Measurements from ENCODE around the gene GPX6.

DNA sequence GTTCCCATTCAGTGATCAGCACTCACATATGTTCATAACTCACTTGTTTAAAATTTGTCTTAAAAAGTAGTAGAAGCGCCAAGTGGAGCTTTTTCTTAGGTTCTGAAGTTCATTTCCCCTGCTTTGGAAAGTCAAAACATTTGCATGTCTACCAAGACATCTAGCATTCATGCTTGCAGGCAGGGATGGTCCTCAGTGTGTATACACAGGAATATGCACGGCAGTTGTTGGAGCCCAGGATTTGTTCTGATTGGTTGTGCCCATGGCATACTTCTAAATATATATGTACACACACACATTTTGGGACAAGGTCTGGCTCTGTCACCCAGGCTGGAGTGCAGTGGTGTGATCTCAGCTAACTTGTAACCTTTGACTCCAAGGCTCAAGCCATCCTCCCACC, 2.4 kb upstream of the GPX6 start:
- TF ChIP-seq POLR2A (IDR thresholded peaks at IDR 0.05) = no peak
- TF ChIP-seq, protein P1, sequence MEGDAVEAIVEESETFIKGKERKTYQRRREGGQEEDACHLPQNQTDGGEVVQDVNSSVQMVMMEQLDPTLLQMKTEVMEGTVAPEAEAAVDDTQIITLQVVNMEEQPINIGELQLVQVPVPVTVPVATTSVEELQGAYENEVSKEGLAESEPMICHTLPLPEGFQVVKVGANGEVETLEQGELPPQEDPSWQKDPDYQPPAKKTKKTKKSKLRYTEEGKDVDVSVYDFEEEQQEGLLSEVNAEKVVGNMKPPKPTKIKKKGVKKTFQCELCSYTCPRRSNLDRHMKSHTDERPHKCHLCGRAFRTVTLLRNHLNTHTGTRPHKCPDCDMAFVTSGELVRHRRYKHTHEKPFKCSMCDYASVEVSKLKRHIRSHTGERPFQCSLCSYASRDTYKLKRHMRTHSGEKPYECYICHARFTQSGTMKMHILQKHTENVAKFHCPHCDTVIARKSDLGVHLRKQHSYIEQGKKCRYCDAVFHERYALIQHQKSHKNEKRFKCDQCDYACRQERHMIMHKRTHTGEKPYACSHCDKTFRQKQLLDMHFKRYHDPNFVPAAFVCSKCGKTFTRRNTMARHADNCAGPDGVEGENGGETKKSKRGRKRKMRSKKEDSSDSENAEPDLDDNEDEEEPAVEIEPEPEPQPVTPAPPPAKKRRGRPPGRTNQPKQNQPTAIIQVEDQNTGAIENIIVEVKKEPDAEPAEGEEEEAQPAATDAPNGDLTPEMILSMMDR (IDR thresholded peaks at IDR 0.05) = no peak
